Jurkat, Clone E6-1 (cell line): ENCODE data around the gene PRKD1.
"Not testable (repeated sequence)": the region's sequence is repeated elsewhere in the genome, so short reads cannot be mapped to it uniquely, and the experiment has no call there.

Experiments used
- DNase-seq: peaks from one replicate; pipeline ENCODE4 v3.0.0-alpha.2; 2011; ENCODE audit warnings: low read depth, low spot score
- H3K4me3 ChIP-seq: 2 replicates; pipeline ENCODE4 v1.5.1; 2011; ENCODE audit warnings: mild to moderate bottlenecking, low read length, control low read depth, moderate library complexity

The PRKD1 gene

GRCh38 chr14:29846339-29847055 is 81.2 kb downstream of the PRKD1 start:
- no peak for DNase-seq
- no peak overlapping the region for H3K4me3 ChIP-seq

GRCh38 chr14:29843981-29844380 is 83.7 kb downstream of the PRKD1 start:
- DNase-seq, result no peak
- no peak overlapping the region for H3K4me3 ChIP-seq

DNA sequence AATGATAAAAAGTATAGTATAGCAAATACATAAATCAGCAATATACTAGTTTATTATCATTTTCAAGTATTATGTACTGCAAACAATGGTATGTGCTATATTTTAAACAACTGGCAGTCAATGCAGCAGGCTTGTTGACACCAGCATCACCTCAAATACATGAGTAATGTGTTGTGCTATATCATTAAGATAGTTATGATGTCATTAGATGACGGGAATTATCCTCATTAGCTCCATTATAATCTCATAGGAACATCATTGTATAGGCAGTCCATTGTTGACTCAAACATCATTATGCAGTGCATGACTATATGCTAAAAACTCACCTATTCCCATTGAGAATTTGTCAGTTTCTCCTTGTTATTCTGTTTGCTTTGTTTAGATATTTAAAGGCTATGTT is 85.4 kb downstream of the PRKD1 start:
- H3K4me3 ChIP-seq, result no peak overlapping the region
- DNase-seq, result no peak

DNA sequence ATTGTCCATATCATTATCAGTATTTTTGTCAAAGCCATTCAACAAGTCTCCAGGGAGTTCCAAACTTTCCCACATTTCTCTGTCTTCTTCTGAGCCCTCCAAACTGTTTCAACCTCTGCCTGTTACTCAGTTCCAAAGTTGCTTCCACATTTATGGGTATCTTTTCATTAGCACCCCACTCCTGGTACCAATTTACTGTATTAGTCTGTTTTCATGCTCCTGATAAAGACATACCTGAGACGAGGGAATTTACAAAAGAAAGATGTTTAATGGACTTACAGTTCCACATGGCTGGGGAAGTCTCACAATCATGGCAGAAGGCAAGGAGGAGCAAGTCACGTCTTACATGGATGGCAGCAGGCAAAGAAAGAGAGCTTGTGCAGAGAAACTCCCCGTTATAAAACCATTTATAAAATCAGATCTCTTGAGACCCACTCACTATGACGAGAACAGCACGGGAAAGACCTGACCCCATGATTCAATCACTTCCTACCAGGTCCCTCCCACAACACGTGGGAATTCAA is 87.2 kb downstream of the PRKD1 start:
- not testable (repeated sequence) for H3K4me3 ChIP-seq, DNase-seq

- H3K4me3 ChIP-seq, DNase-seq: not testable (repeated sequence)
Measured at GRCh38 chr14:29839691-29840090, 88.0 kb downstream of the PRKD1 start.

GRCh38 chr14:29838752-29839151 is 88.9 kb downstream of the PRKD1 start:
- H3K4me3 ChIP-seq, result no peak overlapping the region
- no peak for DNase-seq

GRCh38 chr14:29836395-29836794 is 91.3 kb downstream of the PRKD1 start:
- DNase-seq, result no peak
- H3K4me3 ChIP-seq, result no peak overlapping the region

- no peak for DNase-seq
- H3K4me3 ChIP-seq, result no peak overlapping the region
Measured at GRCh38 chr14:29832042-29832441, 95.6 kb downstream of the PRKD1 start.

GRCh38 chr14:29829851-29830250 is 97.8 kb downstream of the PRKD1 start:
- no peak overlapping the region for H3K4me3 ChIP-seq
- DNase-seq, result no peak

DNA sequence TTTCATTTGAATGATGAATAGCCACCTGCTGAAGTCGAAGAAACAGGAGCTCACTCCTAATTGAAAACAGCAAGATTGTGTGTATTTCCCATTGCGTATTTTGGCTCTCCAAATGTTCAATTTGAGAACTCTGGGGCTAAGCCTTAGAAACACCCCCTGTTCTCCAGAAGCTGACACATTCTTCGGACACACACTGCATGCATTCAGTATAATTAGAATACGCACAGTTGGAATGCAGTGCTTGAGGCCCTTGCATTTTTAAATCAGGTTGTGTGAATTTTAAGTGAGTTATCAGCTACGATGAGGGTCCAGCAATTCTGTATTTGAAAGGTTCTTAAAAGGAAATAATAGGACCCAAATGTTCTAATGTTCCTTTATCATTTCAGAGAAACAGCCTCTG is 103.8 kb downstream of the PRKD1 start:
- no peak for DNase-seq

GRCh38 chr14:29822430-29822709 is 105.3 kb downstream of the PRKD1 start:
- H3K4me3 ChIP-seq, result no peak overlapping the region
- DNase-seq, result no peak

More for the DNA sequence above, 103.8 kb downstream of the PRKD1 start:
- H3K4me3 ChIP-seq, result no peak overlapping the region

- no peak for DNase-seq
- H3K4me3 ChIP-seq, result no peak overlapping the region
Measured at GRCh38 chr14:29821661-29822429, 105.8 kb downstream of the PRKD1 start.

DNA sequence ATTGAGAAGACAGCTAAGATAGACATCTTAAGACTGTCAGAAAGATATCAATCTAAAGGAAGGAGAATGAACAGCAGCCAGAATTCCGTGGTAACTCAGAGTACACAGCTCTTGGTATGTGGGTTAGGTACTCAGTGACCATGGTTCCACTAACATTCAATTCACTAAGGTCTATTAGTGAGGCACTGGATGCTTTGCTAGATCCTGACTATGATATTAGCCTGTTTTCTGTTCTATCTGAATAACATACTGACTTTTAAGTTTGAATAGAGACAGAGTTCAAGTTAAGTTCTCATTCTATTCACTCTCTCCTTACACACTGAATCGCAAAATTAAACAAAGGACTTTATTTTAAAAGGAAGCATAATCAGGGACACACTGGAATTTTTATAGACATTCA is 106.4 kb downstream of the PRKD1 start:
- no peak overlapping the region for H3K4me3 ChIP-seq
- no peak for DNase-seq

DNA sequence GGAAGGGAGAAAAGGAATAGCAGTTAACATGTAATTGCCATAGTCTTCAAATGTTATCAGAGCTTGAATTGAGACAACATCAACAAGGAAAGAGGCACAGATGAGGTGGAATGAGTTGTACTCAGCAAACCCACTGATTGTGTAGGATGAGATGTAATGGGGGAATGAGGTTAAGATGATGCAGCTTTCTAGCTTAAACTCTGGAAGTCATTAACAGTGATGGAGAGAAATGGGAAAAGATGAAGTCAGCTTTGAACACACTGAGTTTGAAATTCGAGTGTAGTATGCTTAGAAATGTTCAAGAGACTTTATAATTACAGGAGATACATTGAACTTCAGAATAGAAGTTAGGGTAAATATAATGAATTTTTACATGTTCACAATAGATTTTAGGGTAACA is 106.9 kb downstream of the PRKD1 start:
- no peak for DNase-seq
- H3K4me3 ChIP-seq, result no peak overlapping the region

GRCh38 chr14:29817767-29818405 is 109.8 kb downstream of the PRKD1 start:
- no peak for DNase-seq
- no peak overlapping the region for H3K4me3 ChIP-seq

DNA sequence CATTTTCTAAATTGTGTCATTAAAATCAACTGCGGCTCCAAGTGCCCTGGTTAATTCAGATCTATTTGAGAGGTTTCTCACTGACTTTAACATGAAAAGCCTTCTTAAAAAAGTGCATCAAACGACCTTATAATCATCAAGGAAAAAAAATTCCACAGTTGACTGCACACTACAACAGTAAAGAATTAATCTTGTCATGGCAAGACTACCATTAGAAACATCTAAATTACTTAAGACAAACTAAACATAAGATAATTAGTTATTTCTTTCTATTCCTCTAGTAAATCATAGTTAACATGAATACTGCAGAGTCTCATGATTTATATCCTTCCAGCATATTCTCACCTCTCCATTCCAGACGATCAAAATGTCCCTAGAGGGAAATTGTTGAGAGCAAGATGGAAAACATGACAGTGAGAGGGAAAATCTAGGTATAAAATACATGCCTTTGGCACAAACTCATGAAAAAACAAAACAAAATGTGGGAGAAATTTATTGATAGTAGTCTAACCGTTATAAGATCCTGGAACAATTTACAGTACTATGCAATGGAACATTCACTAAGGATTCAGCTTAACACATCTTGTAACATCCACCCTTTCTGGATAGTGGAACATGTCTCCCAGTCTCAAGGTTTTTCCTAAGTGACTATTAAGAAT is 112.5 kb downstream of the PRKD1 start:
- DNase-seq, result no peak
- no peak overlapping the region for H3K4me3 ChIP-seq

DNA sequence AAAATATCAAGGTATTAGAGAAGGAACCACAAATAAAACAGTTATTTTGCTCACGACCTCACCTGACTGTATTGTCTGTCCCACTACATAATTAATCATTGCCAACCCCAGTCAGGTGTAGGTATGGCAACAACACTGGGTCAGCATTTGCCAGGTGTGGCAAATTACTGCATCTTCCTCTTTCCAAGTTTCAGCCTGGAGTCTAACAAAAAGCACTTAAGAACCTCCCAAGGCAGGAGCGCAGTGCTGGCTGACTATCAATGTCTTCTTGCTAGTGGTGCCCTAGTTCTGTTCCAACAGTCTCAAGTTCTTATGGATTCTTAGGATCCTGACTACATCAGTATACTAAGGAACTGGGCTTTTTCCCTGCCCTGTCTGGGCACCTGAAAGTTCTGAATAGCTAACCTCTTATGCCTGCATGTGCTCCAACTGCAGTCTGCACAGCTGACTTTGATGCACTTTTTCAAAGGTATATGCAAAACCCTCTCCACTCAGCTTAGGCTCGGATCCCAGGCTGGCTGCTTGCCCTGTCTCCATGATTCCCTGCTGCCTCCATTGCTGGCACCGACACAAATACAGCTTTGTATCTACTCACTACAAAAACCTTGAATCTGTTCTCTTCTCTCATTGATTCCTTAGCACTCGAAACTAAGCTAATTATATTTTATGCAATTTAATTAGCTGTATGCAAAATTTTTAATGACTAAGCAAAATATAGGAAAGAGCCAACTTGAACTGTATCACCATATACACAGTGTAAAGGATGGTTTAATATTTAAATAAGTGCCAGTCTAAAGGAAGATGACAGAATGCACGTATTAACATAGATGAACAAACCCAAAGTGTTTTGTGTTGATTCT is 113.3 kb downstream of the PRKD1 start:
- no peak for DNase-seq

DNA sequence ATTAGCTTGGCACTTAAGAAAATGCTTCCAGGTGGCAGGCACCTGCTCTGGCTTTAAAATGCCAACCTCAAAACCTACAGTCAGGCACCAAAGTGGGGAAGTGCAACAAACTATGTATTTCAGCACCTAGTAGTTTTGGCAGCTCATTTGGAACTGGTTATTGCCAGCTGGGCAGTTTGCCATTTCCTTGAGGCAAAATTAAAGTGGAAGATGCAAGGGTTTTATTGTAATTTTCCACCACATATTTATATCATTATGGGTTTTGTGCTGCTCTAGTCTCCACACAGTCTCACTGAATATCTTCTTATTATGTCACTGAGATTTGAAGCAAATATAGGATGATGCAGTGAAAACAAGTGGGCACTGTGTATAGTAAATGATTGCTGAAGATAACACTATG is 117.0 kb downstream of the PRKD1 start:
- no peak overlapping the region for H3K4me3 ChIP-seq
- no peak for DNase-seq

More for the DNA sequence above, 113.3 kb downstream of the PRKD1 start:
- no peak overlapping the region for H3K4me3 ChIP-seq

DNA sequence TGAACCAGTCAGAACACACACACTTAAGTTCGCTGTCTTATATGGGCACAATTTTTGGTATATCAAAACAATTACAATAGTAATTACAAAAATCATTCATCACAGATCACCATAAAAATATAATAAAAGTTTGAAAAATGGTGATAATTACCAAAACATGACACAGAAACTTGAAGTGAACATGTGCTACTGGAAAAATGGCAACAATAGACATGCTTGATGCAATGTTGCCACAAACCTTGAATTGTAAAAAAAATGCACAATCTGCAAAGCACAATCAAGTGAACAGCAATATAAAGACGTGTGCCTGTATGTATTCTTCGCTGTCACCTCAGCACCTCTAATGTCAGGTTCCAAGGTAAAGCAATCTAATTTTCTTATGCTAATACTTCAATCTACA is 117.6 kb downstream of the PRKD1 start:
- H3K4me3 ChIP-seq, result no peak overlapping the region

More for the DNA sequence above, 117.6 kb downstream of the PRKD1 start:
- no peak for DNase-seq
